H9 (cell line): ENCODE data around the gene ELF5. TPM values are rescaled to one million over a fixed set of nuclear protein-coding genes. Genes with fewer than 3 reads are reported as not detected.

ENCODE experiments used
- DNase-seq: peaks from one replicate; pipeline ENCODE4 v3.0.0-alpha.2; 2017
- H2AFZ ChIP-seq: one replicate; pipeline ENCODE4 v1.6.1; 2013; ENCODE audit warnings: mild to moderate bottlenecking, low read length, control low read depth, moderate library complexity
- H2AK5ac ChIP-seq: 2 replicates; pipeline ENCODE4 v1.6.1; 2013; ENCODE audit warnings: low read length, control low read depth, mixed read lengths; ENCODE audit not compliant: insufficient read length
- H2BK120ac ChIP-seq: one replicate; pipeline ENCODE4 v1.6.1; 2013; ENCODE audit warnings: low read depth, mild to moderate bottlenecking, low read length, control low read depth, inconsistent platforms; ENCODE audit not compliant: poor library complexity, severe bottlenecking
- H2BK12ac ChIP-seq: 2 replicates; pipeline ENCODE4 v1.6.1; 2013; ENCODE audit warnings: low read length, control low read depth, mixed read lengths, low read depth; ENCODE audit not compliant: insufficient read length
- H2BK15ac ChIP-seq: 2 replicates; pipeline ENCODE4 v1.6.1; 2013; ENCODE audit warnings: low read depth, low read length, control low read depth
- H2BK20ac ChIP-seq: one replicate; pipeline ENCODE4 v1.6.1; 2013; ENCODE audit warnings: low read depth, mild to moderate bottlenecking, low read length, control low read depth, inconsistent platforms; ENCODE audit not compliant: poor library complexity, severe bottlenecking
- H2BK5ac ChIP-seq: 2 replicates; pipeline ENCODE4 v1.6.1; 2013; ENCODE audit warnings: low read length, control low read depth, mixed read lengths; ENCODE audit not compliant: insufficient read length
- H3K14ac ChIP-seq: 2 replicates; pipeline ENCODE4 v1.6.1; 2013; ENCODE audit warnings: low read length, control low read depth; ENCODE audit not compliant: insufficient read depth
- H3K18ac ChIP-seq: 2 replicates; pipeline ENCODE4 v1.6.1; 2013; ENCODE audit warnings: low read depth, mild to moderate bottlenecking, mixed read lengths, low read length, control low read depth; ENCODE audit not compliant: insufficient read length
- H3K23ac ChIP-seq: 2 replicates; pipeline ENCODE4 v1.6.1; 2013; ENCODE audit warnings: low read length, control low read depth, mixed read lengths, low read depth; ENCODE audit not compliant: insufficient read length
- H3K23me2 ChIP-seq: 2 replicates; pipeline ENCODE4 v1.6.1; 2013; ENCODE audit warnings: low read depth, mild to moderate bottlenecking, mixed read lengths, low read length, control low read depth; ENCODE audit not compliant: insufficient read length, poor library complexity, severe bottlenecking
- H3K27ac ChIP-seq: 2 replicates; pipeline ENCODE4 v1.5.1; 2013; ENCODE audit warnings: low read length, control low read depth, mixed read lengths, low read depth; ENCODE audit not compliant: insufficient read length
- H3K27me3 ChIP-seq: 2 replicates; pipeline ENCODE4 v1.6.1; 2013; ENCODE audit warnings: low read length, control low read depth, inconsistent platforms; ENCODE audit not compliant: insufficient read depth
- H3K4ac ChIP-seq: 2 replicates; pipeline ENCODE4 v1.6.1; 2013; ENCODE audit warnings: low read depth, mild to moderate bottlenecking, control low read depth, inconsistent platforms, low read length, moderate library complexity
- H3K4me1 ChIP-seq: 2 replicates; pipeline ENCODE4 v1.6.1; 2013; ENCODE audit warnings: low read length, control low read depth, inconsistent platforms; ENCODE audit not compliant: insufficient read depth
- H3K4me2 ChIP-seq: 2 replicates; pipeline ENCODE4 v1.6.1; 2013; ENCODE audit warnings: low read length, control low read depth, mixed read lengths; ENCODE audit not compliant: insufficient read length, insufficient read depth
- H3K56ac ChIP-seq: 2 replicates; pipeline ENCODE4 v1.6.1; 2013; ENCODE audit warnings: low read depth, mild to moderate bottlenecking, mixed read lengths, low read length, control low read depth; ENCODE audit not compliant: insufficient read length
- H3K79me1 ChIP-seq: 2 replicates; pipeline ENCODE4 v1.6.1; 2013; ENCODE audit warnings: low read depth, mild to moderate bottlenecking, moderate library complexity, low read length, control low read depth, inconsistent platforms; ENCODE audit not compliant: insufficient read depth, poor library complexity, severe bottlenecking
- H3K79me2 ChIP-seq: 2 replicates; pipeline ENCODE4 v1.6.1; 2013; ENCODE audit warnings: low read length, control low read depth, inconsistent platforms; ENCODE audit not compliant: insufficient read depth
- H3K9ac ChIP-seq: 2 replicates; pipeline ENCODE4 v1.6.1; 2013; ENCODE audit warnings: low read length, control low read depth, mixed read lengths; ENCODE audit not compliant: insufficient read length; ENCODE audit errors: extremely low read depth
- H3K9me3 ChIP-seq: one replicate; pipeline ENCODE4 v1.6.1; 2013; ENCODE audit warnings: low read depth, low read length, inconsistent platforms; ENCODE audit not compliant: control insufficient read depth
- H3T11ph ChIP-seq: one replicate; pipeline ENCODE4 v1.6.1; 2013; ENCODE audit warnings: mild to moderate bottlenecking, low read length, control low read depth, inconsistent platforms
- H4K20me1 ChIP-seq: one replicate; pipeline ENCODE4 v1.6.1; 2013; ENCODE audit not compliant: control insufficient read depth, insufficient read length, insufficient read depth
- H4K5ac ChIP-seq: 2 replicates; pipeline ENCODE4 v1.6.1; 2013; ENCODE audit warnings: low read depth, mild to moderate bottlenecking, mixed read lengths, low read length, control low read depth; ENCODE audit not compliant: insufficient read length
- H4K8ac ChIP-seq: replicated peaks from 2 replicates; pipeline ENCODE4 v1.6.1; 2013; ENCODE audit warnings: low read length, control low read depth, mixed read lengths, low read depth; ENCODE audit not compliant: insufficient read length
- H4K91ac ChIP-seq: 2 replicates; pipeline ENCODE4 v1.6.1; 2013; ENCODE audit warnings: low read depth, mild to moderate bottlenecking, moderate library complexity, mixed read lengths, low read length, control low read depth; ENCODE audit not compliant: insufficient read length
- H3K27ac Mint-ChIP-seq, 3 experiments: 2 replicates in 2 of 3; 3 replicates in 1 of 3; pipeline ENCODE4 v1.8.0; 2020 to 2021; ENCODE audit warnings: mixed read lengths in 3 of 3, mild to moderate bottlenecking in 1 of 3, moderate library complexity in 1 of 3
- H3K27me3 Mint-ChIP-seq: 2 replicates; pipeline ENCODE4 v1.8.0; 2021; ENCODE audit warnings: low read depth, mild to moderate bottlenecking, moderate library complexity, mixed read lengths
- H3K36me3 Mint-ChIP-seq, 3 experiments: 2 replicates in 2 of 3; 3 replicates in 1 of 3; pipeline ENCODE4 v1.8.0; 2020 to 2021; ENCODE audit warnings: low read depth in 3 of 3, mixed read lengths in 3 of 3; ENCODE audit not compliant: insufficient read depth in 1 of 3
- H3K4me1 Mint-ChIP-seq, 2 experiments: 2 replicates each; pipeline ENCODE4 v1.8.0; 2020; ENCODE audit warnings: mixed read lengths in 2 of 2
- H3K4me3 Mint-ChIP-seq, 2 experiments: 2 replicates in 1 of 2; 3 replicates in 1 of 2; pipeline ENCODE4 v1.8.0; 2020 to 2021; ENCODE audit warnings: mild to moderate bottlenecking in 2 of 2, mixed read lengths in 2 of 2, moderate library complexity in 1 of 2
- H3K9me3 Mint-ChIP-seq, 2 experiments: 2 replicates in 1 of 2; 3 replicates in 1 of 2; pipeline ENCODE4 v1.8.0; 2020; ENCODE audit warnings: mild to moderate bottlenecking in 2 of 2, mixed read lengths in 2 of 2, moderate library complexity in 1 of 2
- CTCF ChIP-seq: fragments of 200-600 bp; sonication (generic); conservative IDR thresholded peaks from 3 replicates; pipeline ENCODE4 v1.8.0; 2021; ENCODE audit warnings: antibody characterized with exemption, mild to moderate bottlenecking
- WGBS: extraction: QIAGEN DNeasy Blood & Tissue Kit; methylation state at CpG from one replicate; pipeline ENCODE4 v1.1.7; 2013; ENCODE audit warnings: missing lambda C conversion rate, low lambda C conversion rate, mixed read lengths; ENCODE audit not compliant: insufficient read length; ENCODE audit errors: extremely low coverage; 5-methylcytosine and 5-hydroxymethylcytosine counted together
- total RNA-seq: library from RNA; stranded (reverse); gene quantifications from 2 replicates; pipeline ENCODE4 v1.2.1, GENCODE V29; 2021

Gene ELF5
- total RNA-seq, 1 experiment from 2014 or later = not detected

GRCh38 chr11:34487430-34487829, 26.2 kb downstream of the ELF5 start:
- H3K27ac Mint-ChIP-seq = no peak overlapping the region; a peak in 1 of 7 replicates
- no peak overlapping the region for H2BK12ac ChIP-seq
- no peak overlapping the region for H3T11ph ChIP-seq
- no peak overlapping the region for H2BK15ac ChIP-seq
- H2AFZ ChIP-seq = no peak overlapping the region
- no peak overlapping the region for H3K56ac ChIP-seq
- H2AK5ac ChIP-seq = no peak overlapping the region
- no peaks in the 10 kb centered on the region for H3K4me1 ChIP-seq
- H3K9ac ChIP-seq = no peak overlapping the region
- H3K79me2 ChIP-seq = no peaks in the 10 kb centered on the region
- H3K18ac ChIP-seq = no peak overlapping the region
- peaks cover 2% of the 10 kb centered on the region for H3K27me3 Mint-ChIP-seq
- WGBS = no CpG with 5 or more reads among the region's 7 CpGs
- no peaks in the 10 kb centered on the region for H3K9me3 Mint-ChIP-seq
- H3K4ac ChIP-seq = no peak overlapping the region
- H3K36me3 Mint-ChIP-seq = no peaks in the 10 kb centered on the region
- H2BK5ac ChIP-seq = no peak overlapping the region
- H3K4me1 Mint-ChIP-seq = peaks cover 4% of the 10 kb centered on the region in 2 experiments; a peak in 3 of 4 replicates
- no peak overlapping the region for H2BK20ac ChIP-seq
- no peak overlapping the region for H3K23ac ChIP-seq
- H3K79me1 ChIP-seq = no peaks in the 10 kb centered on the region
- no peak overlapping the region for H4K91ac ChIP-seq
- no peaks in the 10 kb centered on the region for H3K9me3 ChIP-seq
- H3K27me3 ChIP-seq = no peaks in the 10 kb centered on the region
- H3K23me2 ChIP-seq = no peaks in the 10 kb centered on the region
- no peaks in the 10 kb centered on the region for H4K20me1 ChIP-seq
- H3K4me2 ChIP-seq = no peak overlapping the region
- DNase-seq = no peak
- H3K14ac ChIP-seq = no peak overlapping the region
- H4K5ac ChIP-seq = no peak overlapping the region
- TF ChIP-seq CTCF = no peak
- H2BK120ac ChIP-seq = no peak overlapping the region
- no peak overlapping the region for H4K8ac ChIP-seq
- no peak overlapping the region for H3K27ac ChIP-seq
- H3K4me3 Mint-ChIP-seq = no peak overlapping the region
